Endothelial cell of umbilical vein (primary cell): ENCODE data around the gene TGFBR2. TPM values are rescaled to one million over a fixed set of nuclear protein-coding genes. Genes with fewer than 3 reads are reported as not detected.

Source experiments
- BruUV-seq: library from RNA; stranded (reverse); fragments of 400-500 nt; replicated peaks from 2 replicates; lab custom pipeline; 2021; lab: Mats Ljungman, UMichigan
- CTCF ChIA-PET: fragments of 300-600, 350-600 bp; sonication (Branson Sonifier 250); formaldehyde crosslinking; loops from one replicate; lab custom pipeline; 2021; ENCODE audit warnings: antibody characterized with exemption, inconsistent platforms; lab: Charles Lee
- POLR2A ChIA-PET: fragments of 300-600, 350-600 bp; sonication (Branson Sonifier 250); formaldehyde crosslinking; loops from one replicate; lab custom pipeline; 2021; ENCODE audit warnings: antibody characterized with exemption, inconsistent platforms; lab: Charles Lee
- DNase-seq: peaks from one replicate; pipeline ENCODE4 v3.0.0-alpha.2; 2011; ENCODE audit warnings: low read depth, low spot score
- FAIRE-seq: peaks from 2 replicates; lab custom pipeline; 2011; peaks lifted over from hg19 to GRCh38; lab: Jason Lieb, UNC
- H2AFZ ChIP-seq: 2 replicates; pipeline ENCODE4 v1.6.0; 2012; ENCODE audit warnings: low read depth, low read length, control low read depth, inconsistent platforms
- H3K27ac ChIP-seq: 2 replicates; pipeline ENCODE4 v1.5.1; 2011; ENCODE audit warnings: low read depth, mild to moderate bottlenecking, control low read depth, low read length, moderate library complexity; ENCODE audit not compliant: insufficient read depth
- H3K27me3 ChIP-seq, 2 experiments: 2 replicates each; pipeline versions ENCODE4 v1.6.0 to v1.6.1; 2011; ENCODE audit warnings: low read length in 2 of 2, mixed read lengths in 1 of 2; ENCODE audit not compliant: control insufficient read depth in 2 of 2, insufficient read depth in 2 of 2
- H3K36me3 ChIP-seq, 2 experiments: 2 replicates in 1 of 2; 3 replicates in 1 of 2; pipeline ENCODE4 v1.5.1; 2011; ENCODE audit warnings: low read length in 2 of 2, mild to moderate bottlenecking in 1 of 2, moderate library complexity in 1 of 2; ENCODE audit not compliant: control insufficient read depth in 2 of 2, insufficient read depth in 2 of 2; ENCODE audit errors: extremely low read depth in 1 of 2
- H3K4me1 ChIP-seq: 3 replicates; pipeline ENCODE4 v1.5.1; 2011; ENCODE audit warnings: mild to moderate bottlenecking, low read length; ENCODE audit not compliant: control insufficient read depth, insufficient read depth; ENCODE audit errors: extremely low read depth
- H3K4me2 ChIP-seq: 2 replicates; pipeline ENCODE4 v1.6.1; 2011; ENCODE audit warnings: low read length, control low read depth, mixed read lengths; ENCODE audit not compliant: insufficient read depth
- H3K4me3 ChIP-seq, 3 experiments: fragments of 200-600 bp in 1 of 3; sonication (generic), shearing (Covaris generic) in 1 of 3; replicated peaks in 1 of 3; 2 replicates each; pipeline ENCODE4 v1.5.1; 2011 to 2016; ENCODE audit warnings: control low read depth in 3 of 3, low read length in 3 of 3, mild to moderate bottlenecking in 2 of 3, inconsistent platforms in 1 of 3, low read depth in 1 of 3, moderate library complexity in 1 of 3; ENCODE audit not compliant: insufficient read depth in 1 of 3
- H3K79me2 ChIP-seq: 2 replicates; pipeline ENCODE4 v1.6.0; 2012; ENCODE audit warnings: low read length, inconsistent platforms; ENCODE audit not compliant: control insufficient read depth, insufficient read depth
- H3K9ac ChIP-seq: replicated peaks from 2 replicates; pipeline ENCODE3; 2011; ENCODE audit warnings: low read length, control low read depth; ENCODE audit not compliant: insufficient read depth; ENCODE audit errors: extremely low read depth
- H3K9me1 ChIP-seq: replicated peaks from 3 replicates; pipeline ENCODE4 v1.6.0; 2011; ENCODE audit warnings: mild to moderate bottlenecking, low read length; ENCODE audit not compliant: control insufficient read depth, insufficient read depth; ENCODE audit errors: extremely low read depth
- H3K9me3 ChIP-seq: replicated peaks from 2 replicates; pipeline ENCODE4 v1.5.1; 2012; ENCODE audit warnings: low read length, inconsistent platforms; ENCODE audit not compliant: control insufficient read depth, insufficient read depth
- H4K20me1 ChIP-seq: replicated peaks from 2 replicates; pipeline ENCODE3; 2011; ENCODE audit warnings: mild to moderate bottlenecking, low read length; ENCODE audit not compliant: control insufficient read depth, insufficient read depth; ENCODE audit errors: extremely low read depth
- FOS ChIP-seq: IDR thresholded peaks from 2 replicates; pipeline ENCODE4 v1.6.1; 2011; ENCODE audit warnings: mild to moderate bottlenecking, low read length, moderate library complexity, borderline replicate concordance; ENCODE audit not compliant: insufficient read depth
- GATA2 ChIP-seq: IDR thresholded peaks from 2 replicates; pipeline ENCODE4 v1.7.0; 2011; ENCODE audit warnings: low read depth, mild to moderate bottlenecking, moderate library complexity, mixed read lengths, low read length; ENCODE audit not compliant: insufficient read length, insufficient read depth
- JUN ChIP-seq: IDR thresholded peaks from 2 replicates; pipeline ENCODE4 v1.6.1; 2011; ENCODE audit warnings: borderline replicate concordance, low read depth; ENCODE audit not compliant: insufficient read length, insufficient read depth
- POLR2A ChIP-seq: IDR thresholded peaks from 2 replicates; pipeline ENCODE4 v1.6.1; 2012; ENCODE audit warnings: low read depth, mild to moderate bottlenecking, control low read depth, low read length
- dilution Hi-C: fragments of 300-500 bp; cut with MboI; formaldehyde crosslinking; loops from one replicate; pipeline ENCODE4 v1.15.0; 2019; ENCODE audit warnings: low sequenced_read_pairs; ENCODE audit not compliant: extremely low pct_ligation_motif_present
- intact Hi-C: fragments of 100-400 bp; cut with micrococcal nuclease; formaldehyde crosslinking; loops from one replicate; pipeline ENCODE4 v1.10.0; 2022
- polyA plus RNA-seq, 4 experiments: library from polyadenylated mRNA; depleted of rRNA in 3 of 4; stranded (reverse) in 3 of 4; unstranded in 1 of 4; fragments of >200 nt; gene quantifications; 2 replicates each; pipeline versions ENCODE4 v1.2.1 to v1.2.3, GENCODE V29; 2011 to 2012; ENCODE audit warnings: missing spikeins in 1 of 4
- total RNA-seq: library from RNA; stranded (reverse); gene quantifications from 2 replicates; pipeline ENCODE4 v1.2.3, GENCODE V29; 2021
- TF ChIP-seq, protein P1 (sequence below), 2 donors: IDR thresholded peaks; 1 replicate in 1 of 2; 2 replicates in 1 of 2; pipeline ENCODE4 v1.5.1; 2011; ENCODE audit warnings: low read length in 2 of 2, mild to moderate bottlenecking in 2 of 2, moderate library complexity in 2 of 2, control low read depth in 1 of 2, inconsistent platforms in 1 of 2, low read depth in 1 of 2; ENCODE audit not compliant: insufficient read depth in 1 of 2; ENCODE audit errors: extremely low read depth in 1 of 2
- TF ChIP-seq, protein P2 (sequence below): IDR thresholded peaks from 2 replicates; pipeline ENCODE4 v1.6.1; 2011; ENCODE audit not compliant: insufficient read depth, insufficient read length

Gene TGFBR2
- total and polyA plus RNA-seq, 2 donors (not counting 3 experiments of a cell fraction or from before 2014, with no cell fraction given), result 227 to 250 TPM

DNA sequence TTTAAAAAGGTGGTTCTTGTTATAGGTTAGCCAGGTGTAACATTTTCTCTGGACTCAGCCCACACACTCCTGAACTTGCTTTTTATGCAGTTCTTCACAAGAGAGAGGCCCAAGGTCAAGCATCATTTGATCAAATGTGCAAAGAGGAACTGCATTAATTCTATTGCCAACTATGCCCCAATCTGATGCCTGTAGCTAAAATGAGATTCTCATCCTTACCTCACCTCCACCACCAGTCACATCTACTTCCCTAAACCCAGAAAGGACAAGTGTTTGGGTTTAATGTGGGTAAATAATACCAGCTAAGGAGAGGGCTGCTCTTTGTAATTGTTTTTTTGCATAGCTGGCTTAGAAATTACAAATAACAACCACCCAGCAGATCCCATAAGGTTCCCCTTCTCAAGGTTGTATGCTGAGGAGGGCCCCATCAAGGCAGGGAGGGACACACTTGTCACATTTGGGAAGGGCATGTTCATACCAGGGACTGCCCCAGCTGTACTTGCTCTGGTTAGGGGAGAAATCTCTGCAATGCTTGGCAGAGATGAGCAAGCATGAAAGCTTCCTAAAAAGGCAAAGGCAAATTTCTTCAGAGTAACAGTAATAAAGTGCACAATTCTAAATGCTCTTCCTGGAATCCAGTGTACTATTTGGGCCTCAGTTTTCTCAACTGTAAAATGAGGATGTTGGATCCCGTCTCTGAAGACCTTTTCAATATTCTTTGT, 76.2 kb downstream of the TGFBR2 start:
- H3K36me3 ChIP-seq, result peaks cover 18 to 52% of the 10 kb centered on the region in 2 experiments
- CTCF ChIA-PET, result interaction anchor here (0.7 to 3.8 kb wide), 19 partner anchors 9 to 640 kb away, joined by 3 to 26 read pairs (median 6); partner anchors contain the start of gene TGFBR2
- H3K9ac ChIP-seq, result peak overlapping the region; percentile 75
- H3K27ac ChIP-seq, result peak overlapping the region; percentile 98
- H3K79me2 ChIP-seq, result peaks cover 69% of the 10 kb centered on the region
- no peaks in the 10 kb centered on the region for H3K27me3 ChIP-seq
- no peaks in the 10 kb centered on the region for H3K9me3 ChIP-seq
- TF ChIP-seq, protein P1, sequence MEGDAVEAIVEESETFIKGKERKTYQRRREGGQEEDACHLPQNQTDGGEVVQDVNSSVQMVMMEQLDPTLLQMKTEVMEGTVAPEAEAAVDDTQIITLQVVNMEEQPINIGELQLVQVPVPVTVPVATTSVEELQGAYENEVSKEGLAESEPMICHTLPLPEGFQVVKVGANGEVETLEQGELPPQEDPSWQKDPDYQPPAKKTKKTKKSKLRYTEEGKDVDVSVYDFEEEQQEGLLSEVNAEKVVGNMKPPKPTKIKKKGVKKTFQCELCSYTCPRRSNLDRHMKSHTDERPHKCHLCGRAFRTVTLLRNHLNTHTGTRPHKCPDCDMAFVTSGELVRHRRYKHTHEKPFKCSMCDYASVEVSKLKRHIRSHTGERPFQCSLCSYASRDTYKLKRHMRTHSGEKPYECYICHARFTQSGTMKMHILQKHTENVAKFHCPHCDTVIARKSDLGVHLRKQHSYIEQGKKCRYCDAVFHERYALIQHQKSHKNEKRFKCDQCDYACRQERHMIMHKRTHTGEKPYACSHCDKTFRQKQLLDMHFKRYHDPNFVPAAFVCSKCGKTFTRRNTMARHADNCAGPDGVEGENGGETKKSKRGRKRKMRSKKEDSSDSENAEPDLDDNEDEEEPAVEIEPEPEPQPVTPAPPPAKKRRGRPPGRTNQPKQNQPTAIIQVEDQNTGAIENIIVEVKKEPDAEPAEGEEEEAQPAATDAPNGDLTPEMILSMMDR (IDR thresholded peaks at IDR 0.05; ENCODE audit: extremely low read depth in 1 of 2, insufficient read depth in 1 of 2, low read depth in 1 of 2, low read length in 2 of 2), result no peak
- TF ChIP-seq JUN, result no peak
- no peak for TF ChIP-seq GATA2
- TF ChIP-seq FOS, result no peak
- no peak for TF ChIP-seq POLR2A
- TF ChIP-seq, protein P2, sequence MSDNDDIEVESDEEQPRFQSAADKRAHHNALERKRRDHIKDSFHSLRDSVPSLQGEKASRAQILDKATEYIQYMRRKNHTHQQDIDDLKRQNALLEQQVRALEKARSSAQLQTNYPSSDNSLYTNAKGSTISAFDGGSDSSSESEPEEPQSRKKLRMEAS, result no peak
- no peaks in the 10 kb centered on the region for H4K20me1 ChIP-seq
- H3K4me2 ChIP-seq, result peak overlapping the region; percentile 56
- intact Hi-C loops, result loop anchor here (1.0 kb wide), 1 partner anchor 138 kb away; no protein-coding TSS in a partner anchor
- H3K9me1 ChIP-seq, result no peaks in the 10 kb centered on the region
- POLR2A ChIA-PET, result interaction anchor here (0.5 to 1.4 kb wide), 7 partner anchors 9 to 455 kb away, joined by 3 to 8 read pairs (median 4); partner anchors contain the start of gene TGFBR2
- H3K4me1 ChIP-seq, result peaks cover 94% of the 10 kb centered on the region
- no peak for FAIRE-seq
- no peak for DNase-seq
- no peak overlapping the region for H3K4me3 ChIP-seq
- H2AFZ ChIP-seq, result no peak overlapping the region
- dilution Hi-C loops, result no loop called here
- no TSS peak for BruUV-seq
